GM19238 (cell line): ENCODE measurements around the gene HIF3A.

Source experiments
- DNase-seq: peaks from one replicate; pipeline ENCODE4 v3.0.0; 2011; ENCODE audit warnings: low spot score; ENCODE audit not compliant: insufficient read length

HIF3A gene

DNA sequence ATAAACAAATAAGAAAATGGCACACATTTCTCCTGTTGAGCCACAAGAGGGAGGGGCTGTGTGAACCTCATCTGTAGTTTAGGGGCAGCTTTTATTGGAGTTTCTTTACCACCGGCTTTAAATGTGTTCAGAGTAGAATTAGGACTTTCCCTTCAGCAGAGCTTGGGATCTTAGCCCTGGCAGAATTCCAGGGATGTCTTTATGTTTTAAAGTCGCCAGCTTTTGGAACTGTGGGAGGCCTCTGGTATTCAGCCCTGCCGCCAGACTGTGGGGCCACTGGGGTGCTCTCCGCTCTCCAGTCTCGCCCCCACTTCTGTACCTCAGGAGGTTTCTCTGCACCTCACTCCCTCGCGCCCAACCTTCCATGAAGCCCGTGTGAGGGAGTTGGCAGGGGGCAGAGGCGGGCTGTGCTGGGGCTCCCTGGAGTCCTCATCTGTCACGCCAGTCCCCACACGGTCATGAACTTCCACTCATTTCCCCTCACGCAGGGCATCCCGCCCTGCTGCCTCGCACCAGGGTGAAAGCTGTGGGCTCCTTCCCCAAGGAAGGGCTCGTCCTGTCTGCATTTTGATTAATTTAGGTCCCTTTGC lies 85.0 kb downstream of the HIF3A start:
- DNase-seq, result no peak

DNA sequence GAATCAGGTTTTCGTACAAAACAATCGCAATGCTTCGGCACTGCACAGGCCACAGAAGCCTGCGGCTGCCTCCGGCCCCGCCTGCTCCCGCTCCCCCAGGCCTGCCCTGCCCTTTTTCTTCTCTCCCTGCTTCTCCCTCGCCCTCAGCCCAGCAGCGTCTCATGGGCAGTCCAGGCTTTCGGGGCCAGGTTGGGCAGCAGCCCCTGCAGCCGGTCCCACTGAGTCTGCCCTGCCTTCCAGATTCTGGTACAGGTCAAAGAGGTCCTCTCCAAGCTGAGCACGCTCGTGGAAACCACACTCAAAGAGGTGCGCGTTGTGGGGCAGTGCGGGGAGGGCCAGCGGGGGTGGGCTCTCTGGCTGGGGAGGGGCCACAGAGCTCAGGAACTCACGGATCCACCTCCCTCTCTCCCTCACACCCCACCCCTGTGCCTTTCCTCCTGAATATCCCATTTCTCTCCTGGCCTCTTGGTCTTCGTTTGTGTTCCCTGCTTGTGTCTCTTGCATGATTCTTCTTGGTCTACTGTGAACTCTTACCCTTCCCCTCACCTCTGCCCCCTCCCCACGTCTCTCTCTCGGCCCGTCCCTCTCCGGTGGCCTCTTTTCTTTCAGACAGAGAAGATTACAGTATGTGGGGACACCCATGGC lies 86.5 kb downstream of the HIF3A start:
- no peak for DNase-seq

DNA sequence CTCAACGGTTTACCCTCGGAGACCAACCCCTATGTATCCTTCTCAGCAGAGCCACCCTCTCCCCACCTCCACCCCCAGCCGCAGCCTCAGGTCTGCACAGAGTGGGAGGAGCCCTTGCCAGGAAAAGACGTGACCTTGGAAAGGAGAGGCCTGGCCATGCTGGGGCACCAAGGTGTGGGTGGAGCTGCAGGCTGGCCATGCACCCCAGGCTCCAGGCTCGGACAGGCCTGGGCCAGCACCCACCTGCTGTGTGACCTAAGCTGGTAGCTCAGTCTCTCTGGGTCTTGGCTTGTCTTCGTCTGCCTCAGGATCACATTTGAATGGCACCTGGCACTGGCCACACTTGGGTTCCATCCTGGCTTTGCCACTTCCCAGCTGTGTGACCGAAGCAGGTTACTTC lies 87.0 kb downstream of the HIF3A start:
- DNase-seq, result no peak

DNA sequence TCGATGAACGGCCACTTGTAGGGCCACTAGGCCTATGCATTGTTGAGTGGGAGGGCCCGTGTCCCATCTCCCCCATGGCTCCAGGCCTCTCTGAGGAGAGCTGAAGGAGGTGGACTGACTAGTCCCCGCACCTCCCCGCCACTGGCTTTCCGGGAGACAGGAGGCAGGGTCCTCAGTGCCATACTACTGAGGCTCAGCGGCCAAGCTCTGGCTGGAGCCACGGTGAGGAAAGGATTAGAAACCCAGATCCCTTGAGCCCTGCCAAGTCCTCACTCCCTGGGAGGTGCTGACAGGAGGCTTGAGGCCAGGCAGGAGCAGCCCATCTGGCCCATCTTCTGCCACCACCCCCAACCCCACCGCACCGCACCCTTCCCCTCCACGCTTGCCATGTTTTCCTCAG lies 87.6 kb downstream of the HIF3A start:
- no peak for DNase-seq

DNA sequence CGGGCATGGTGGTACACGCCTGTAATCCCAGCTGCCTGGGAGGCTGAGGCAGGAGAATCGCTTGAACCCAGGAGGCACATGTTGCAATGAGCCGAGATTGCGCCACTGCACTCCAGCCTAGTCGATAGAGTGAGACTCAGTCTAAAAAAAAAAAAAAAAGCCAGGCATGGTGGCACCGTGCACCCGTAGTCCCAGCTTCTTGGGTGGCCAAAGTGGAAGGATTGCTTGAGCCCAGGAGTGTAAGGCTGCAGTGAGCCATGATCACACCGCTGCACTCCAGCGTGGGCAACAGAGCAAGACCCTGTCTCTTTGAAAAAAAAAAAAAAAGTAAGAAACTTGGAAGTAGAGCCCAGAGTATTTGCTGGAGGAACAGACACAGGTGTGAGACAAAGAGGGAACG lies 88.8 kb downstream of the HIF3A start:
- no peak for DNase-seq

DNA sequence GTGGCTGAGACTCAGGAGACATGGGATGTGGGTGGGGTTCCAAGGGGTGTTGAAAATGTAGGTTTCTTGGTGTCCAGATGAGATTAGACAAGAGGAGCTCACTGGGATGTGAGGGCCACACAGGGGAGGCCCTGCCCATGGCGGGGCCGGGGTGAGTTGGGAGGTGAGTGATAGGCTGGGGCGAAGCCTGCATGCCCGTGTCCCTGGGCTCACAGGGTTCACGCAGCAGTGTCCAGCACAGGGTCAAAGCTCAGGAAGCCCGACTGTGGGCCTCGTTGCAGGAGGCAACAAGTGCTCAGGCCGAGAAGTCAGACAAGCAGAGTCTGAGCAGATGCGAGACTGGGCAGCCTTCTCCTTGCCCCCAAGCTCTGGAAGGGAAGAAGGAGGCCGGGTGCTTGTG lies 89.3 kb downstream of the HIF3A start:
- DNase-seq, result no peak

DNA sequence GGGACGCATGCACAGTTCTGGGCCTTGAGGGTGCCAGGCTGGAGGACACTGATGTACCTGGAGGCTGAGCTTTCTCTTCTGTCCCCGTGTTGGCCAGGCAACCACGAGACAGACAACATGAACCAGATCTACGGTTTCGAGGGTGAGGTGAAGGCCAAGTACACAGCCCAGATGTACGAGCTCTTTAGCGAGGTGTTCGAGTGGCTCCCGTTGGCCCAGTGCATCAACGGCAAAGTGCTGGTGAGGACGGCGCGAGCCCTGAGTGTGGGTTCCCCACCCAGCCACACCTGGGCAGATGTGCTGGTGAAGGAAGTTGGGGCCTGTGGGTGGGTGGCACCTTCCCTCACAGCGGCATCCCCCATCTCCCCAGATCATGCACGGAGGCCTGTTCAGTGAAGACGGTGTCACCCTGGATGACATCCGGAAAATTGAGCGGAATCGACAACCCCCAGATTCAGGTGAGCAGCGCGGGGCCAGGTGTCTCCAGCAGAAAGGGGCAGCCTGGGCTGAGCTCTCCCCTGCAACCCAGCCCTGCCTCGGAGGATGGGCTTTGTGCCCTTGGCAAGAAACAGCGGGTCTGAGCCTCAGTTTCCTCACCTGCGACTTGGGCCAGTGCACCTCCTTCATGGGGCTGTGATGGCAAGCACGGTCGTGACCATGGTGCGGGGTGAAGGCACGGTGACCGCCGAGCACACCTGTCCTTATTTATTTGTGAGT lies 90.3 kb downstream of the HIF3A start:
- no peak for DNase-seq

DNA sequence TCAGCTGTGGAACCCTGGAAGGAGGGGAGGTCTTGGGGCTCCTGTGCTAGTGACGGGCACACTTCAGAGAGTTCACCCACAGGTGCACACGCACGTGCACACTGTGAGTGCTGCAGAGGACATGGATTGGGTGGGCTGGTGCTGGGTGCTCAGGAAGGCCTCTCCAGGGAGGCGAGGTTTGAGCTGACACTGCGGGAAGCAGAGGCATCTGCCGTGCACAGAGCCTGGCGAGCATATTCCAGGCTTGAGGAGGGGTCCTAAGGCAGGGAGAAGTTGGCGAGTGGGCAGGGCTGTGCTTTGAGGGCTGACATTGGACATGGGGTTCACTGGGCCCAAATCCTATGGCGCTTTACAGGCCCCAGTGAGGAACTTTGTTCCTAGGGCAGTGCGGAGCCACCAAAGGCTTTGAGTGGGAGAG lies 90.9 kb downstream of the HIF3A start:
- no peak for DNase-seq

DNA sequence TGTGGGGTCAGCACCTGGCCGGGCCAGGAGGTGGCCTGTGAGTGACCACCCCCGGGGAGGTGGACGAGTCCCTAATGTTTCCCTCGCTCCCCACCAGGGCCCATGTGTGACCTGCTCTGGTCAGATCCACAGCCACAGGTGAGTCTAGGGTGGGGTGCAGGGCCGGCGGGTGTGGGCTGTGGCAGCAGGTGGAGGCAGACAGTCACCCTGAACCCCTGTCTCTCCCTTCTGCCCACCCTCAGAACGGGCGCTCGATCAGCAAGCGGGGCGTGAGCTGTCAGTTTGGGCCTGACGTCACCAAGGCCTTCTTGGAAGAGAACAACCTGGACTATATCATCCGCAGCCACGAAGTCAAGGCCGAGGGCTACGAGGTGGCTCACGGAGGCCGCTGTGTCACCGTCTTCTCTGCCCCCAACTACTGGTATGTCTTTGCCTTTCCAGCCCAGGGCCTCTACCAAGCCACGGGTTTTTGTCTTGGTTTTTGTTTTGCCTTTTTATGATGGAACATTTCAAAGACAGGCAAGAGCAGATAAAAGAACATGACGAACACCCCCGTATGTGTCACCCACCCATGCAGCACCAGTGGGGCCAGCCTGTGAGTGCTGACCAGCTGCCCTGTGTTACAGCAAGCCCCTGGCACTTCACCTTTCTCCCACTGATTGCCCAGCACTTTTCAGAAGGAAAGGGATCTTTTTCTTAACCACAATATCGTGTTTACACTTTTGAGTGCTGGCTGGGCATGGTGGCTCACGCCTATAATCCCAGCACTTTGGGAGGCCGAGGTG lies 91.7 kb downstream of the HIF3A start:
- DNase-seq, result no peak

DNA sequence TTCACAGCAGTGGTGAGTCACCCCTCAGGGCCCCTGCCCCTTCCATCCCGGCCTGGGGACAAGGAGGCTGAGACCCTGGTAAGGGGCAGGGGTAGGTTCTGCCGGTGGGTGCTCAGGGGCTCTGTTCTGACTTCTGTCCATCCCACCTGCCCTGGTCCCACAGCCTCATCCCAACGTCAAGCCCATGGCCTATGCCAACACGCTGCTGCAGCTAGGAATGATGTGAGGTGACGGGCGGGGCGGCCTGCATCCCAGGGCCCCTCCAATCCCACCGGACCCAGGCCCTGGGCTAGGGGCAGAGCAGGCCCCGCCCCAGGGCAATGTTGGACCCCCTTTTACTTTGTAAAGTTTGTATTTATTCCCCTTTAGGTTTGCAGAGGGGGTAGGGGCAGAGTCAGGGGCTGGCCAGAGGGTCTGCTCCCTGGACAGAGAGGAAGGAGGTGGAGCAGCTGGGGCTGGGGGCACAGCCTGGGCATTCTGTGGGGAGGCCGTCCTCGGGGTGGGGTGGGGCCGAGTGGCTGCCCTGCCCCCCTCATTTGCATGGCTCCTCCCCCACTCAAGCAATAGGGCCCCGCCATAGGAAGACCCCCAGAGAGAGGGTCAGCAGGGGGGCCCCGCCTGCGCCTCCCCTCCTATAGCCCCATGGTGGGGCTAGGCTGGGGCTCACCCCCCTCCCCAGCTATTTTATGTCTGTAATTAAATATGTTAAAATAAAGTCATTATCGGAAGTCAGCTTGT lies 93.4 kb downstream of the HIF3A start:
- DNase-seq, result no peak

DNA sequence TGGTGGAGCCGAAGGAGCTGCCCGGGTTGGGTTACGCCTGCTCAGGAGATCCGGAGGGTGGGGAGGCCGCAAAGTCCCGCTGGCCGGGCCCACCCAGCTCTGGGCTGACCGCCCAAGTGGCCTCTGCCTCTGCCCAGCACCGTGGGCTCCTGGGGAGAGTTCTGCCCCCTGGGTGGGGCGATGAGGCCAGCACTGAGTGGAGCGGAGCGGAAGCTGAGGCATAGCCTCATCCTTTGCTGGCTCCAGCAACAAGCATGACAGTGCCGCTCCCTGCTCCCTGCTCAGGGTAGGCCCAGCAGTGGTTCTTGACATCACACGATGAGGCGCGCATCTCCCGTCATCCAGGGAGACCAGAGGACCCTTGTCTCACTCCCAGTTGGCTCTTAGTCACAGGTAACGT lies 94.0 kb downstream of the HIF3A start:
- no peak for DNase-seq

DNA sequence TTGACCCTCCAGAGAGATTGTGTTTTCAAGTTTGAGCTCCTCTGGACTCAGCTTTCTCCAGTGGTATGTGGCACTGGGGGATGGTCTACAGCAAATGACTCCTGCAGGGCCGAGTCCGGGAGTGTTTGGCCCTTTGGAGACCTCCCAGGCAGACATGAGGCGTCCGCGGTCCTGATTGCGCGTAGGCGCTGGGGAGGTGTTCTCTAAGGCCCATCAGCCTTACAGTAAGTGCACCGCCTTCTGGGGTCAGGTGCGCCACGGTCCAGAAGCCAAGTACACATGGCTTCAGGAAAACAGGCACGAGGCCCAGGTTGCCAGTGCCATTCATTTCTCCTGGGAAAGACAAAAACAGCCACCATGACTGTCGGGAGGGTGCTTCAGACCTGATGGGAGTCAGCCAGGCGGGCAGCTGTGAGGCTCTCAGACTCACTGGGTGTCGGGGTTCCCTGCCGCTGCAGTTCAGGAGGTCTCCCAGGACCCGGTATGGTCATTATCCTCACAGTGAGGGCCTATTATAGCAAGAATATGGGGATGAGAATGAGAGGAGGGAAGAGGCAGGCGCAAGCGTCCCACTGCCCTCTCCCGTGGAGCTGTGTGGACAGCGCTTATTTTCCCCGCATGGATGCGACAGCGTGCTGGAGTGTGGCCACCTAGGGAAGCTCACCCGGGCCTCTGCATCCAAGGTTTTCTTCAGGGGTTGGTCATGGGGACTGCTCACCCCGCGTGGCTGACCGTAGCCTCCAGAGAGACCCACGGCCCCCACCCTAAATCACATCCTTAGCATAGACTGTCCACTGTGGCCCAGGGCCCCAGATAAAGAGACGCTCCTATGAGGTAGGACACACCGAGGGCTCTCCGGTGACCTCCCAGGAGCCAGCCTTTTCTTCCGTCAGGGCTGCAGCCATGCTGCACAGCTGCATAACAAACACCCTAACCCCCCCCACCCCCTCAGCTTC lies 94.7 kb downstream of the HIF3A start:
- no peak for DNase-seq

DNA sequence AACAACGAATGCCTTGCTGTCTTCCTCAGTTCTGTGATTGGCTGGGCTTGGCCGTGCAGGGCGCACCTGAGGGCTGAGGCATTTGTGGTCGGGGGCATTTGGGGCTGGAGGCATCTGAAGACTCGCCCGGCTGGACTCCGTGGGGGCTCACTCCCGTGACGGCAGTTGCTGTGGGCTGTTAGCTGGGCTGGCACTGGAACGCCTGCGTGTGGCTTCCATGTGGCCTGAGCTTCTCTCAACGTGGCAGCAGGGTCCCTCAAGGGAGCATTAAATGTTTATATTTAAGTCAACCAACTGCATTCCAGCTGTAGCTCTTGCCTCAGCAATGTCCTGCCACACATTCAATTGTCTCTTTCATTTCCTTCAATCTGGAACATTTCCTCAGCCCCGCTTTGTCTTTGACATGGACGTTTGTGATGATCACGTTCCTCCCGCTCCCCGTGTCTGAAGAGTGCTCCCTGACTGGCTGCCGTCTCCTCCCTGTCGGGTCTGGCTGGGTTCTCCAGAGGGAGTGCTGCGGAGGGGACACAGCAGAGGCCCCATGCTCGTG lies 95.5 kb downstream of the HIF3A start:
- no peak for DNase-seq

DNA sequence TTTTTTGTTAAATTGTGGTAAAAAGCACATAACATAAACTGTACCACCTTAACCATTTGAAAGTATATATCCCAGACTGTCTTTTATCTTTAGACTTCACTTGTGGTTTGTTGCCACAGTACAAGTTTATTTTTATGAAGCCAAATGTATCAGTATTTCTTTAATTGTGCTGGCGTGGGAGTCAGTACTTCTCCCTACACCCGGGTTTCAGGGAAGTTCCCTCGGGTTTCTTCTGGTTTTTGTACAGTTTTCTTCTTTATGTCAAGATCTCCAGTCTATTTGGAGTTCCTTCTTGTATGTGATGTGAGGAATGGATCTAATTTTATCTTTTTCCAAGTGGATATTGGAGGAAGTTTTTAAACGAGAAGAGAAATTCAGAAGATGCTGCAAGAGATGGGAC lies 96.0 kb downstream of the HIF3A start:
- no peak for DNase-seq
